GM23248 (cell line): ENCODE data around the gene LDLRAD4. TPM values are rescaled to one million over a fixed set of nuclear protein-coding genes. Genes with fewer than 3 reads are reported as not detected.

Experiments
- DNase-seq: peaks from one replicate; pipeline ENCODE4 v3.0.0-alpha.2; 2015
- H2AFZ ChIP-seq: fragments of 200-600 bp; sonication (generic); 2 replicates; pipeline ENCODE4 v1.6.1; 2016; ENCODE audit warnings: antibody characterized with exemption
- H3F3A ChIP-seq: fragments of 200-600 bp; sonication (generic); 2 replicates; pipeline ENCODE4 v1.6.1; 2016; ENCODE audit warnings: mild to moderate bottlenecking, antibody characterized with exemption, mixed run types; ENCODE audit not compliant: insufficient read depth
- H3K27ac ChIP-seq: fragments of 200-600 bp; sonication (generic); 2 replicates; pipeline ENCODE4 v1.5.1; 2016; ENCODE audit warnings: mild to moderate bottlenecking
- H3K27me3 ChIP-seq: fragments of 200-600 bp; sonication (generic); replicated peaks from 2 replicates; pipeline ENCODE4 v1.6.1; 2016; ENCODE audit warnings: mild to moderate bottlenecking; ENCODE audit not compliant: insufficient read depth
- H3K36me3 ChIP-seq: fragments of 200-600 bp; sonication (generic); 2 replicates; pipeline ENCODE4 v1.6.1; 2016; ENCODE audit warnings: low read depth, mild to moderate bottlenecking
- H3K4me1 ChIP-seq: fragments of 200-600 bp; sonication (generic); 2 replicates; pipeline ENCODE4 v1.6.1; 2016; ENCODE audit warnings: mild to moderate bottlenecking; ENCODE audit not compliant: insufficient read depth
- H3K4me2 ChIP-seq: fragments of 200-600 bp; sonication (generic); one replicate; pipeline ENCODE4 v1.6.1; 2016; ENCODE audit warnings: mild to moderate bottlenecking; ENCODE audit not compliant: unreplicated experiment
- H3K4me3 ChIP-seq: fragments of 200-600 bp; sonication (generic); 2 replicates; pipeline ENCODE4 v1.5.1; 2016; ENCODE audit warnings: mild to moderate bottlenecking
- H3K79me2 ChIP-seq: fragments of 200-600 bp; sonication (generic); 2 replicates; pipeline ENCODE4 v1.6.1; 2016; ENCODE audit warnings: mild to moderate bottlenecking; ENCODE audit not compliant: insufficient read depth
- H3K9ac ChIP-seq: fragments of 200-600 bp; sonication (generic); 2 replicates; pipeline ENCODE4 v1.6.1; 2016; ENCODE audit warnings: mild to moderate bottlenecking
- H3K9me2 ChIP-seq: fragments of 200-600 bp; sonication (generic); 2 replicates; pipeline ENCODE4 v1.6.1; 2016; ENCODE audit warnings: mixed run types, mild to moderate bottlenecking, moderate library complexity; ENCODE audit not compliant: insufficient read depth
- H3K9me3 ChIP-seq: fragments of 200-600 bp; sonication (generic); one replicate; pipeline ENCODE4 v1.6.1; 2017; ENCODE audit warnings: low read depth
- H4K20me1 ChIP-seq: fragments of 200-600 bp; sonication (generic); 2 replicates; pipeline ENCODE4 v1.6.0; 2016; ENCODE audit not compliant: insufficient read depth
- EZH2 ChIP-seq: fragments of 200-600 bp; sonication (generic); IDR thresholded peaks from 2 replicates; pipeline ENCODE4 v1.6.1; 2018; ENCODE audit warnings: antibody characterized with exemption, mild to moderate bottlenecking; ENCODE audit not compliant: insufficient read depth, poor library complexity, severe bottlenecking
- EZH2phosphoT487 ChIP-seq: fragments of 200-600 bp; sonication (generic); IDR thresholded peaks from 2 replicates; pipeline ENCODE4 v1.6.1; 2018; ENCODE audit warnings: antibody characterized with exemption, moderate library complexity, mild to moderate bottlenecking, low read depth; ENCODE audit not compliant: insufficient read depth
- WGBS, 2 experiments: methylation state at CpG; one replicate each; pipeline ENCODE4 v1.1.6; 2015 to 2017; ENCODE audit warnings: low lambda C conversion rate in 2 of 2, low coverage in 1 of 2; ENCODE audit errors: missing lambda C conversion rate in 2 of 2; 5-methylcytosine and 5-hydroxymethylcytosine counted together
- in situ Hi-C: fragments of 300-500 bp; cut with MboI; formaldehyde crosslinking; loops from 2 replicates; pipeline ENCODE4 v1.15.0; 2020
- polyA plus RNA-seq: library from polyadenylated mRNA; unstranded; fragments of >200 nt; fragmentation: Nextera tagmentation; extraction: Ambion mirVana; gene quantifications from 2 replicates; pipeline ENCODE4 v1.2.1, GENCODE V29; 2016
- total RNA-seq: library from RNA; depleted of rRNA; stranded (reverse); fragments of >200 nt; shearing (Covaris generic); gene quantifications from 2 replicates; pipeline ENCODE4 v1.2.3, GENCODE V29; 2014

Gene LDLRAD4
- total and polyA plus RNA-seq, 2 experiments from 2014 or later = not detected

GRCh38 chr18:13573750-13574149 lies 355.2 kb downstream of the LDLRAD4 start:
- H3K79me2 ChIP-seq = no peaks in the 10 kb centered on the region
- H3K27me3 ChIP-seq = peaks cover 18% of the 10 kb centered on the region
- no peak overlapping the region for H3K27ac ChIP-seq
- H3K9me3 ChIP-seq = no peaks in the 10 kb centered on the region
- 80 to 86% methylated on average over 7 of the region's 7 CpGs for WGBS, 2 experiments
- H3K4me3 ChIP-seq = no peak overlapping the region
- TF ChIP-seq EZH2phosphoT487 (no peak), EZH2 (no peak)
- no peak overlapping the region for H3K4me2 ChIP-seq
- no peaks in the 10 kb centered on the region for H4K20me1 ChIP-seq
- no peaks in the 10 kb centered on the region for H3K36me3 ChIP-seq
- H3K4me1 ChIP-seq = peaks cover 5% of the 10 kb centered on the region; the same call in 1 of the 2 replicates
- no peak for DNase-seq
- H3K9ac ChIP-seq = no peak overlapping the region
- H3F3A ChIP-seq = no peaks in the 10 kb centered on the region
- in situ Hi-C loops = no loop called here
- no peak overlapping the region for H2AFZ ChIP-seq
- no peaks in the 10 kb centered on the region for H3K9me2 ChIP-seq

- no peak overlapping the region for H3K27ac ChIP-seq
- no peak overlapping the region for H3K4me3 ChIP-seq
- H3K79me2 ChIP-seq = no peaks in the 10 kb centered on the region
- no peak overlapping the region for H2AFZ ChIP-seq
- H3K27me3 ChIP-seq = peaks cover 18% of the 10 kb centered on the region
- H3K4me2 ChIP-seq = no peak overlapping the region
- H4K20me1 ChIP-seq = no peaks in the 10 kb centered on the region
- DNase-seq = no peak
- TF ChIP-seq EZH2phosphoT487 (no peak), EZH2 (no peak)
- H3K9me2 ChIP-seq = no peaks in the 10 kb centered on the region
- H3K9me3 ChIP-seq = no peaks in the 10 kb centered on the region
- H3K36me3 ChIP-seq = no peaks in the 10 kb centered on the region
- H3F3A ChIP-seq = no peaks in the 10 kb centered on the region
- peaks cover 5% of the 10 kb centered on the region; the same call in 1 of the 2 replicates for H3K4me1 ChIP-seq
- in situ Hi-C loops = no loop called here
- H3K9ac ChIP-seq = no peak overlapping the region
- WGBS, 2 experiments = 71 to 76% methylated on average over 10 of the region's 10 CpGs
Measured at GRCh38 chr18:13574355-13574754, 355.8 kb downstream of the LDLRAD4 start.

- 0 to 2% methylated on average over 1 of the region's 1 CpG for WGBS, 2 experiments
- Histone ChIP-seq H3K9me2 (no peaks in the 10 kb centered on the region), H3K4me1 (peaks cover 5% of the 10 kb centered on the region; the same call in 1 of the 2 replicates), H3K79me2 (no peaks in the 10 kb centered on the region), H3K9me3 (no peaks in the 10 kb centered on the region), H2AFZ (no peak overlapping the region), H3F3A (no peaks in the 10 kb centered on the region), H3K9ac (no peak overlapping the region), H3K27me3 (peaks cover 18% of the 10 kb centered on the region), H3K4me3 (no peak overlapping the region), H3K27ac (no peak overlapping the region), H3K4me2 (no peak overlapping the region), H4K20me1 (no peaks in the 10 kb centered on the region), H3K36me3 (no peaks in the 10 kb centered on the region)
- TF ChIP-seq EZH2phosphoT487 (no peak), EZH2 (no peak)
- peak; percentile 20 for DNase-seq
- in situ Hi-C loops = no loop called here
Measured at GRCh38 chr18:13574761-13575160, 356.2 kb downstream of the LDLRAD4 start.

GRCh38 chr18:13576598-13576997 lies 358.0 kb downstream of the LDLRAD4 start:
- H3K27ac ChIP-seq = no peak overlapping the region
- H3K4me1 ChIP-seq = peaks cover 5% of the 10 kb centered on the region; the same call in 1 of the 2 replicates
- H3K9me2 ChIP-seq = no peaks in the 10 kb centered on the region
- no peaks in the 10 kb centered on the region for H3F3A ChIP-seq
- no peaks in the 10 kb centered on the region for H3K9me3 ChIP-seq
- H3K4me3 ChIP-seq = no peak overlapping the region
- H2AFZ ChIP-seq = no peak overlapping the region
- in situ Hi-C loops = no loop called here
- no peaks in the 10 kb centered on the region for H3K79me2 ChIP-seq
- H3K9ac ChIP-seq = no peak overlapping the region
- H4K20me1 ChIP-seq = no peaks in the 10 kb centered on the region
- TF ChIP-seq EZH2phosphoT487 (no peak), EZH2 (no peak)
- H3K36me3 ChIP-seq = no peaks in the 10 kb centered on the region
- H3K4me2 ChIP-seq = no peak overlapping the region
- 8 to 14% methylated on average over 6 of the region's 6 CpGs for WGBS, 2 experiments
- H3K27me3 ChIP-seq = peaks cover 31% of the 10 kb centered on the region
- no peak for DNase-seq
